Measurements from ENCODE around the gene SUCLG2. TPM values are rescaled to one million over a fixed set of nuclear protein-coding genes. Genes with fewer than 3 reads are reported as not detected.

SUCLG2 gene
- total and polyA plus RNA-seq, 9 of the 15 experiments (the other 6 are each of a cell fraction or from before 2014, with no cell fraction given): 10.1 to 41.4 (median 29.0) TPM

DNA sequence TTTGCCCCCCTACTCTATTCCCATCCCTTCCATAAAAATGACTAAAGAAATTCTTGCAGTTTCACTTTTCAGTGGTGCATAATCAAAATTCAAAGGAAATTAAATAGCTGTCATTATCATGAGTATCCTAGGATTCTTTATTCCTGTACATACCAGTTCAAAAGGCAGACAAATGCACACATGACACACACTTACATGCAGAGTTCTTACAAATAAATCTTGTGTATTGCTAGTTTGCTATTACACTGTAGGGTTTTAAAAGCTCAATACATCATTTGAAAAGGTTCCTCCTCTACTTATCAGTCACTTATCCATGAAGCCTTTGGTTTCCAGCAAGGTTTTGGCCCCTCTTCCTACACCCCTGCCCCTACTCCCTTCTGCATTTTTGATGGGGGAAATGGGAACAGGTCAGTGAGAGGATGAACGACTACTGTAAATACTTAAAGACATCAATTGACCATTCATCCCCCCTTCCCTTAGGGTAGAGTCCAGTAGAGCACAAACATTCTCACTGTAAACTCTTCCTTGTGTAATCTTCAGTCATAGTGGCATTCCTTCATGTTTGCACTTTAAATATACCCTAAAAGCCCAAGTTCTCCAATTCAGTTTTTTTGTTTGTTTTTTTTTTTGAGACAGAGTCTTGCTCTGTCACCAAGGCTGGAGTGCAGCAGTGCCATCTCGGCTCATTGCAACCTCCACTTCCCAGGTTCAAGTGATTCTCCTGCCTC is 92.6 kb downstream of the SUCLG2 start:
- no peaks in the 10 kb centered on the region for H3K4me1 ChIP-seq (replicated peaks in 1 of 2; ENCODE audit: control insufficient read depth in 2 of 2, insufficient read depth in 2 of 2, low read length in 2 of 2)
- H3K9me1 ChIP-seq (ENCODE audit: control insufficient read depth, insufficient read depth, low read length): no peaks in the 10 kb centered on the region
- H3K27ac ChIP-seq (ENCODE audit: extremely low read depth, low read depth, low read length): no peak overlapping the region
- no peaks in the 10 kb centered on the region for H4K20me1 ChIP-seq (replicated peaks; ENCODE audit: control insufficient read depth, insufficient read depth, low read length)
- intact Hi-C loops (cut with micrococcal nuclease): no loop called here
- DNase-seq (ENCODE audit: extremely low read depth in 1 of 4, low spot score in 3 of 4) (no peak), FAIRE-seq (no peak), ATAC-seq (no peak)
- CTCF ChIA-PET (ENCODE audit: low intra/inter-chr PET ratio): no interaction called here
- H3K9me3 ChIP-seq (replicated peaks; ENCODE audit: control insufficient read depth, insufficient read depth, low read depth, low read length): no peaks in the 10 kb centered on the region
- H3K4me3 ChIP-seq: no peak overlapping the region
- H3K36me3 ChIP-seq (ENCODE audit: control insufficient read depth, insufficient read depth, low read length): no peaks in the 10 kb centered on the region
- WGBS (ENCODE audit: insufficient coverage, low coverage, missing lambda C conversion rate): no CpG with 5 or more reads among the region's 2 CpGs
- H3K4me2 ChIP-seq (ENCODE audit: insufficient read depth, low read length): no peak overlapping the region
- POLR2A ChIA-PET: no interaction called here
- no peaks in the 10 kb centered on the region for H3K79me2 ChIP-seq (ENCODE audit: control insufficient read depth, insufficient read depth, low read length)
- BruUV-seq (replicated peaks): no TSS peak
- H3K27me3 ChIP-seq (ENCODE audit: control insufficient read depth in 2 of 2, insufficient read depth in 2 of 2, low read length in 2 of 2): no peaks in the 10 kb centered on the region
- in situ Hi-C loops (cut with MboI): no loop called here
- no peak overlapping the region for H3K9ac ChIP-seq (ENCODE audit: insufficient read depth in 1 of 2, low read depth in 2 of 2, low read length in 2 of 2)
- H2AFZ ChIP-seq (ENCODE audit: low read depth, low read length): no peak overlapping the region
- TF ChIP-seq, protein P1, sequence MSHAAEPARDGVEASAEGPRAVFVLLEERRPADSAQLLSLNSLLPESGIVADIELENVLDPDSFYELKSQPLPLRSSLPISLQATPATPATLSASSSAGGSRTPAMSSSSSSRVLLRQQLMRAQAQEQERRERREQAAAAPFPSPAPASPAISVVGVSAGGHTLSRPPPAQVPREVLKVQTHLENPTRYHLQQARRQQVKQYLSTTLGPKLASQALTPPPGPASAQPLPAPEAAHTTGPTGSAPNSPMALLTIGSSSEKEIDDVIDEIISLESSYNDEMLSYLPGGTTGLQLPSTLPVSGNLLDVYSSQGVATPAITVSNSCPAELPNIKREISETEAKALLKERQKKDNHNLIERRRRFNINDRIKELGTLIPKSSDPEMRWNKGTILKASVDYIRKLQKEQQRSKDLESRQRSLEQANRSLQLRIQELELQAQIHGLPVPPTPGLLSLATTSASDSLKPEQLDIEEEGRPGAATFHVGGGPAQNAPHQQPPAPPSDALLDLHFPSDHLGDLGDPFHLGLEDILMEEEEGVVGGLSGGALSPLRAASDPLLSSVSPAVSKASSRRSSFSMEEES (CRISPR knock-in tag; IDR thresholded peaks at IDR 0.05): no peak
- TF ChIP-seq MCM7 (IDR thresholded peaks at IDR 0.05) (no peak), PHF20 (IDR thresholded peaks at IDR 0.05; ENCODE audit: partially characterized antibody) (no peak), KDM4B (IDR thresholded peaks at IDR 0.05; ENCODE audit: borderline replicate concordance in 2 of 2, low read depth in 1 of 2) (no peak), NCOA1 (IDR thresholded peaks at IDR 0.05; ENCODE audit: low read depth) (no peak)
- TF ChIP-seq, protein P2, sequence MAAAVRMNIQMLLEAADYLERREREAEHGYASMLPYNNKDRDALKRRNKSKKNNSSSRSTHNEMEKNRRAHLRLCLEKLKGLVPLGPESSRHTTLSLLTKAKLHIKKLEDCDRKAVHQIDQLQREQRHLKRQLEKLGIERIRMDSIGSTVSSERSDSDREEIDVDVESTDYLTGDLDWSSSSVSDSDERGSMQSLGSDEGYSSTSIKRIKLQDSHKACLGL (CRISPR knock-in tag; IDR thresholded peaks at IDR 0.05; ENCODE audit: borderline replicate concordance, poor library complexity, severe bottlenecking): no peak
- TF ChIP-seq, protein P3, sequence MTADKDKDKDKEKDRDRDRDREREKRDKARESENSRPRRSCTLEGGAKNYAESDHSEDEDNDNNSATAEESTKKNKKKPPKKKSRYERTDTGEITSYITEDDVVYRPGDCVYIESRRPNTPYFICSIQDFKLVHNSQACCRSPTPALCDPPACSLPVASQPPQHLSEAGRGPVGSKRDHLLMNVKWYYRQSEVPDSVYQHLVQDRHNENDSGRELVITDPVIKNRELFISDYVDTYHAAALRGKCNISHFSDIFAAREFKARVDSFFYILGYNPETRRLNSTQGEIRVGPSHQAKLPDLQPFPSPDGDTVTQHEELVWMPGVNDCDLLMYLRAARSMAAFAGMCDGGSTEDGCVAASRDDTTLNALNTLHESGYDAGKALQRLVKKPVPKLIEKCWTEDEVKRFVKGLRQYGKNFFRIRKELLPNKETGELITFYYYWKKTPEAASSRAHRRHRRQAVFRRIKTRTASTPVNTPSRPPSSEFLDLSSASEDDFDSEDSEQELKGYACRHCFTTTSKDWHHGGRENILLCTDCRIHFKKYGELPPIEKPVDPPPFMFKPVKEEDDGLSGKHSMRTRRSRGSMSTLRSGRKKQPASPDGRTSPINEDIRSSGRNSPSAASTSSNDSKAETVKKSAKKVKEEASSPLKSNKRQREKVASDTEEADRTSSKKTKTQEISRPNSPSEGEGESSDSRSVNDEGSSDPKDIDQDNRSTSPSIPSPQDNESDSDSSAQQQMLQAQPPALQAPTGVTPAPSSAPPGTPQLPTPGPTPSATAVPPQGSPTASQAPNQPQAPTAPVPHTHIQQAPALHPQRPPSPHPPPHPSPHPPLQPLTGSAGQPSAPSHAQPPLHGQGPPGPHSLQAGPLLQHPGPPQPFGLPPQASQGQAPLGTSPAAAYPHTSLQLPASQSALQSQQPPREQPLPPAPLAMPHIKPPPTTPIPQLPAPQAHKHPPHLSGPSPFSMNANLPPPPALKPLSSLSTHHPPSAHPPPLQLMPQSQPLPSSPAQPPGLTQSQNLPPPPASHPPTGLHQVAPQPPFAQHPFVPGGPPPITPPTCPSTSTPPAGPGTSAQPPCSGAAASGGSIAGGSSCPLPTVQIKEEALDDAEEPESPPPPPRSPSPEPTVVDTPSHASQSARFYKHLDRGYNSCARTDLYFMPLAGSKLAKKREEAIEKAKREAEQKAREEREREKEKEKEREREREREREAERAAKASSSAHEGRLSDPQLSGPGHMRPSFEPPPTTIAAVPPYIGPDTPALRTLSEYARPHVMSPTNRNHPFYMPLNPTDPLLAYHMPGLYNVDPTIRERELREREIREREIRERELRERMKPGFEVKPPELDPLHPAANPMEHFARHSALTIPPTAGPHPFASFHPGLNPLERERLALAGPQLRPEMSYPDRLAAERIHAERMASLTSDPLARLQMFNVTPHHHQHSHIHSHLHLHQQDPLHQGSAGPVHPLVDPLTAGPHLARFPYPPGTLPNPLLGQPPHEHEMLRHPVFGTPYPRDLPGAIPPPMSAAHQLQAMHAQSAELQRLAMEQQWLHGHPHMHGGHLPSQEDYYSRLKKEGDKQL (CRISPR knock-in tag; IDR thresholded peaks at IDR 0.05; ENCODE audit: borderline replicate concordance): no peak
- TF ChIP-seq, protein P4, sequence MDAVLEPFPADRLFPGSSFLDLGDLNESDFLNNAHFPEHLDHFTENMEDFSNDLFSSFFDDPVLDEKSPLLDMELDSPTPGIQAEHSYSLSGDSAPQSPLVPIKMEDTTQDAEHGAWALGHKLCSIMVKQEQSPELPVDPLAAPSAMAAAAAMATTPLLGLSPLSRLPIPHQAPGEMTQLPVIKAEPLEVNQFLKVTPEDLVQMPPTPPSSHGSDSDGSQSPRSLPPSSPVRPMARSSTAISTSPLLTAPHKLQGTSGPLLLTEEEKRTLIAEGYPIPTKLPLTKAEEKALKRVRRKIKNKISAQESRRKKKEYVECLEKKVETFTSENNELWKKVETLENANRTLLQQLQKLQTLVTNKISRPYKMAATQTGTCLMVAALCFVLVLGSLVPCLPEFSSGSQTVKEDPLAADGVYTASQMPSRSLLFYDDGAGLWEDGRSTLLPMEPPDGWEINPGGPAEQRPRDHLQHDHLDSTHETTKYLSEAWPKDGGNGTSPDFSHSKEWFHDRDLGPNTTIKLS (IDR thresholded peaks at IDR 0.05; ENCODE audit: borderline replicate concordance, low read depth): no peak
- TF ChIP-seq, protein P5, sequence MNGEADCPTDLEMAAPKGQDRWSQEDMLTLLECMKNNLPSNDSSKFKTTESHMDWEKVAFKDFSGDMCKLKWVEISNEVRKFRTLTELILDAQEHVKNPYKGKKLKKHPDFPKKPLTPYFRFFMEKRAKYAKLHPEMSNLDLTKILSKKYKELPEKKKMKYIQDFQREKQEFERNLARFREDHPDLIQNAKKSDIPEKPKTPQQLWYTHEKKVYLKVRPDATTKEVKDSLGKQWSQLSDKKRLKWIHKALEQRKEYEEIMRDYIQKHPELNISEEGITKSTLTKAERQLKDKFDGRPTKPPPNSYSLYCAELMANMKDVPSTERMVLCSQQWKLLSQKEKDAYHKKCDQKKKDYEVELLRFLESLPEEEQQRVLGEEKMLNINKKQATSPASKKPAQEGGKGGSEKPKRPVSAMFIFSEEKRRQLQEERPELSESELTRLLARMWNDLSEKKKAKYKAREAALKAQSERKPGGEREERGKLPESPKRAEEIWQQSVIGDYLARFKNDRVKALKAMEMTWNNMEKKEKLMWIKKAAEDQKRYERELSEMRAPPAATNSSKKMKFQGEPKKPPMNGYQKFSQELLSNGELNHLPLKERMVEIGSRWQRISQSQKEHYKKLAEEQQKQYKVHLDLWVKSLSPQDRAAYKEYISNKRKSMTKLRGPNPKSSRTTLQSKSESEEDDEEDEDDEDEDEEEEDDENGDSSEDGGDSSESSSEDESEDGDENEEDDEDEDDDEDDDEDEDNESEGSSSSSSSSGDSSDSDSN (IDR thresholded peaks at IDR 0.05; ENCODE audit: borderline replicate concordance in 1 of 2, low read depth in 2 of 2, low read length in 2 of 2): no peak

All from K562 (cell line).